ENCODE data around the gene EID2B. TPM values are rescaled to one million over a fixed set of nuclear protein-coding genes. Genes with fewer than 3 reads are reported as not detected.
A peak's percentile ranks its signal among the peaks of the same experiment; 100 is the strongest.

Gene EID2B
- total and polyA plus RNA-seq, 2 of the 13 experiments (the other 11 are each of a cell fraction or from before 2014, with no cell fraction given): 2.5 to 3.7 TPM

DNA sequence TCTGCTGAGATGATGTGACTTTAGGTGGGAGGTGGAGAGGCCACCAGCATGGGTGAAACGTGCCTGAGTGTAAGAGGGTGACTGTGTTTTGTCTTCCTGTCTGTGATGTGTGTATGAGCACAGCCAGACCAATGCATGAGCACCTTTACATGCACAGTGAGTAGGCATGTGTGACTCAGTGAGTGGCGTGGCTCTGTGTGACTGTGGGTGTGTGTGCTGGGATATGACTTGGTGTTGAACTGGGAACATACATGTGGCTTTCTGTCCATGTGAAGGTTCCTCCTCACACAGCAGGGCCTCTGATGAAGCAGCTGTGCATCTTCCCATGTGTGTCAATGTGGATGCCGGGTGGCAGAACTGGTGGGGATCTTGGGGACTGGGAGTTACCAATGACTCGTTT lies 49.8 kb upstream of the EID2B start (continued):
- TF ChIP-seq, protein P1, sequence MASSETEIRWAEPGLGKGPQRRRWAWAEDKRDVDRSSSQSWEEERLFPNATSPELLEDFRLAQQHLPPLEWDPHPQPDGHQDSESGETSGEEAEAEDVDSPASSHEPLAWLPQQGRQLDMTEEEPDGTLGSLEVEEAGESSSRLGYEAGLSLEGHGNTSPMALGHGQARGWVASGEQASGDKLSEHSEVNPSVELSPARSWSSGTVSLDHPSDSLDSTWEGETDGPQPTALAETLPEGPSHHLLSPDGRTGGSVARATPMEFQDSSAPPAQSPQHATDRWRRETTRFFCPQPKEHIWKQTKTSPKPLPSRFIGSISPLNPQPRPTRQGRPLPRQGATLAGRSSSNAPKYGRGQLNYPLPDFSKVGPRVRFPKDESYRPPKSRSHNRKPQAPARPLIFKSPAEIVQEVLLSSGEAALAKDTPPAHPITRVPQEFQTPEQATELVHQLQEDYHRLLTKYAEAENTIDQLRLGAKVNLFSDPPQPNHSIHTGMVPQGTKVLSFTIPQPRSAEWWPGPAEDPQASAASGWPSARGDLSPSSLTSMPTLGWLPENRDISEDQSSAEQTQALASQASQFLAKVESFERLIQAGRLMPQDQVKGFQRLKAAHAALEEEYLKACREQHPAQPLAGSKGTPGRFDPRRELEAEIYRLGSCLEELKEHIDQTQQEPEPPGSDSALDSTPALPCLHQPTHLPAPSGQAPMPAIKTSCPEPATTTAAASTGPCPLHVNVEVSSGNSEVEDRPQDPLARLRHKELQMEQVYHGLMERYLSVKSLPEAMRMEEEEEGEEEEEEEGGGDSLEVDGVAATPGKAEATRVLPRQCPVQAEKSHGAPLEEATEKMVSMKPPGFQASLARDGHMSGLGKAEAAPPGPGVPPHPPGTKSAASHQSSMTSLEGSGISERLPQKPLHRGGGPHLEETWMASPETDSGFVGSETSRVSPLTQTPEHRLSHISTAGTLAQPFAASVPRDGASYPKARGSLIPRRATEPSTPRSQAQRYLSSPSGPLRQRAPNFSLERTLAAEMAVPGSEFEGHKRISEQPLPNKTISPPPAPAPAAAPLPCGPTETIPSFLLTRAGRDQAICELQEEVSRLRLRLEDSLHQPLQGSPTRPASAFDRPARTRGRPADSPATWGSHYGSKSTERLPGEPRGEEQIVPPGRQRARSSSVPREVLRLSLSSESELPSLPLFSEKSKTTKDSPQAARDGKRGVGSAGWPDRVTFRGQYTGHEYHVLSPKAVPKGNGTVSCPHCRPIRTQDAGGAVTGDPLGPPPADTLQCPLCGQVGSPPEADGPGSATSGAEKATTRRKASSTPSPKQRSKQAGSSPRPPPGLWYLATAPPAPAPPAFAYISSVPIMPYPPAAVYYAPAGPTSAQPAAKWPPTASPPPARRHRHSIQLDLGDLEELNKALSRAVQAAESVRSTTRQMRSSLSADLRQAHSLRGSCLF (CRISPR knock-in tag; IDR thresholded peaks at IDR 0.05; ENCODE audit: borderline replicate concordance): no peak
- no peak for TF ChIP-seq ZNF775 (CRISPR knock-in tag; IDR thresholded peaks at IDR 0.05; ENCODE audit: borderline replicate concordance)
- TF ChIP-seq ZSCAN22 (CRISPR knock-in tag; IDR thresholded peaks at IDR 0.05): no peak

DNA sequence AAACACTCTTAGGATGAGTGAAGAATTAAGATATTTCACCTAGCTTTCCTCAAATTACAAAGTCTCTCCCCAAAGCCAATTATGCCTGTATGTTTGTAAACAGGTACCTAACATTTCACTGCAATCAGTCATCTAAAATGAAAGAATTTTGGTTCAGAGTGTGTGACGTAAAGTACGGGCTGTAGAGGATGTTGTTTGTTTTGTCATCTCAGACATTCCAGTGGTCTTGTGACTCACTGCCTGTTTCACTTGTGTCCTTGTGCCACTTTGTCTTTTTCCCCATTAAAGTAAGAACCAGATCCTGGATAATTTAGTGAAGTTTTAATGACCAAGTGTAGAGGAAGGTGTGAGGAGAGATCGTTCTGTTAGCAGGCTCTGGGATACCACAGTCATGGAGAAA lies 36.0 kb upstream of the EID2B start:
- no peaks in the 10 kb centered on the region for H3K79me2 ChIP-seq (ENCODE audit: insufficient read depth, low read length)
- peak; percentile 27 for DNase-seq (ENCODE audit: low spot score)
- no peak overlapping the region for H3K4me3 ChIP-seq (replicated peaks in 1 of 3; ENCODE audit: insufficient read depth in 1 of 3, low read depth in 2 of 3, low read length in 3 of 3)
- 0% methylated on average over 3 of the region's 3 CpGs for WGBS (ENCODE audit: low lambda C conversion rate)
- no peaks in the 10 kb centered on the region for H4K20me1 ChIP-seq (ENCODE audit: insufficient read depth, low read length)
- no peak overlapping the region for H3K27ac ChIP-seq (ENCODE audit: extremely low read length, insufficient read depth, low read length)
- no peak for ATAC-seq
- no peak for FAIRE-seq
- no peak overlapping the region for H3K4me2 ChIP-seq (ENCODE audit: low read depth, low read length)
- H2AFZ ChIP-seq (ENCODE audit: low read length): no peak overlapping the region
- POLR2A ChIA-PET: no interaction called here
- BruUV-seq (replicated peaks): no TSS peak
- intact Hi-C loops (cut with micrococcal nuclease; ENCODE audit: unreplicated experiment): no loop called here
- no peaks in the 10 kb centered on the region for H3K36me3 ChIP-seq (replicated peaks in 1 of 2; ENCODE audit: control insufficient read depth in 1 of 2, insufficient read depth in 2 of 2, low read length in 2 of 2)
- H3K9ac ChIP-seq (ENCODE audit: insufficient read depth, low read depth, low read length): no peak overlapping the region
- CTCF ChIA-PET (ENCODE audit: low intra/inter-chr PET ratio, low total read pairs): no interaction called here
- no peaks in the 10 kb centered on the region for H3K4me1 ChIP-seq (ENCODE audit: insufficient read depth, low read length)
- in situ Hi-C loops (cut with HindIII; ENCODE audit: extremely low pct_ligation_motif_present, low pct_unique_long_range_greater_than_20kb): no loop called here
- no peaks in the 10 kb centered on the region for H3K27me3 ChIP-seq (ENCODE audit: control insufficient read depth in 1 of 2, insufficient read depth in 2 of 2, low read length in 2 of 2)
- H3K9me3 ChIP-seq (ENCODE audit: low read length): no peaks in the 10 kb centered on the region
- TF ChIP-seq ZNF367 (CRISPR knock-in tag; IDR thresholded peaks at IDR 0.05; ENCODE audit: borderline replicate concordance) (no peak), TEAD3 (CRISPR knock-in tag; optimal IDR thresholded peaks at IDR 0.05; ENCODE audit: borderline replicate concordance) (peak; percentile 20), FOXK2 (IDR thresholded peaks at IDR 0.05) (no peak), ZFAT (CRISPR knock-in tag; conservative IDR thresholded peaks at IDR 0.05) (no peak), TCF12 (IDR thresholded peaks at IDR 0.05) (no peak), TCF12 (CRISPR knock-in tag; IDR thresholded peaks at IDR 0.05) (no peak), ZMYM2 (CRISPR knock-in tag; IDR thresholded peaks at IDR 0.05) (no peak), ZNF598 (CRISPR knock-in tag; IDR thresholded peaks at IDR 0.05; ENCODE audit: borderline replicate concordance) (no peak), SRSF4 (IDR thresholded peaks at IDR 0.05; ENCODE audit: low read depth, low read length, poor library complexity, severe bottlenecking) (no peak), ZSCAN29 (CRISPR knock-in tag; conservative IDR thresholded peaks at IDR 0.05) (no peak), FOSL2 (CRISPR knock-in tag; IDR thresholded peaks at IDR 0.05) (peak; percentile 67; the same call in 1 of the 2 replicates), ZNF790 (CRISPR knock-in tag; IDR thresholded peaks at IDR 0.05; ENCODE audit: borderline replicate concordance) (no peak), ZBTB21 (CRISPR knock-in tag; IDR thresholded peaks at IDR 0.05) (peak; percentile 76; the same call in 1 of the 2 replicates), ZNF768 (CRISPR knock-in tag; IDR thresholded peaks at IDR 0.05) (no peak), ZNF850 (CRISPR knock-in tag; conservative IDR thresholded peaks at IDR 0.05) (no peak)
- TF ChIP-seq, protein P2, sequence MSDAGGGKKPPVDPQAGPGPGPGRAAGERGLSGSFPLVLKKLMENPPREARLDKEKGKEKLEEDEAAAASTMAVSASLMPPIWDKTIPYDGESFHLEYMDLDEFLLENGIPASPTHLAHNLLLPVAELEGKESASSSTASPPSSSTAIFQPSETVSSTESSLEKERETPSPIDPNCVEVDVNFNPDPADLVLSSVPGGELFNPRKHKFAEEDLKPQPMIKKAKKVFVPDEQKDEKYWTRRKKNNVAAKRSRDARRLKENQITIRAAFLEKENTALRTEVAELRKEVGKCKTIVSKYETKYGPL (CRISPR knock-in tag; IDR thresholded peaks at IDR 0.05): no peak
- TF ChIP-seq, protein P3, sequence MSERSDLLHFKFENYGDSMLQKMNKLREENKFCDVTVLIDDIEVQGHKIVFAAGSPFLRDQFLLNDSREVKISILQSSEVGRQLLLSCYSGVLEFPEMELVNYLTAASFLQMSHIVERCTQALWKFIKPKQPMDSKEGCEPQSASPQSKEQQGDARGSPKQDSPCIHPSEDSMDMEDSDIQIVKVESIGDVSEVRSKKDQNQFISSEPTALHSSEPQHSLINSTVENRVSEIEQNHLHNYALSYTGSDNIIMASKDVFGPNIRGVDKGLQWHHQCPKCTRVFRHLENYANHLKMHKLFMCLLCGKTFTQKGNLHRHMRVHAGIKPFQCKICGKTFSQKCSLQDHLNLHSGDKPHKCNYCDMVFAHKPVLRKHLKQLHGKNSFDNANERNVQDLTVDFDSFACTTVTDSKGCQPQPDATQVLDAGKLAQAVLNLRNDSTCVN (CRISPR knock-in tag; IDR thresholded peaks at IDR 0.05; ENCODE audit: borderline replicate concordance): no peak

All from HepG2 (cell line).